ENCODE data around the gene PPM1D.
"Not testable (repeated sequence)": the region's sequence is repeated elsewhere in the genome, so short reads cannot be mapped to it uniquely, and the experiment has no call there.

GRCh38 chr17:60593441-60594036 lies 6.5 kb upstream of the PPM1D start:
- not testable (repeated sequence) for TF ChIP-seq CTCF, POLR2AphosphoS5 (IDR thresholded peaks at IDR 0.05)
